HG02973 (cell line): Measurements from ENCODE around the gene DOLPP1.
A peak's percentile ranks its signal among the peaks of the same experiment; 100 is the strongest.

Experiments used
- ATAC-seq: cut with Tn5 transposase; IDR thresholded peaks from one replicate; pipeline ENCODE4 v1.9.1; 2021; ENCODE audit warnings: moderate library complexity; ENCODE audit not compliant: unreplicated experiment

DOLPP1 gene

DNA sequence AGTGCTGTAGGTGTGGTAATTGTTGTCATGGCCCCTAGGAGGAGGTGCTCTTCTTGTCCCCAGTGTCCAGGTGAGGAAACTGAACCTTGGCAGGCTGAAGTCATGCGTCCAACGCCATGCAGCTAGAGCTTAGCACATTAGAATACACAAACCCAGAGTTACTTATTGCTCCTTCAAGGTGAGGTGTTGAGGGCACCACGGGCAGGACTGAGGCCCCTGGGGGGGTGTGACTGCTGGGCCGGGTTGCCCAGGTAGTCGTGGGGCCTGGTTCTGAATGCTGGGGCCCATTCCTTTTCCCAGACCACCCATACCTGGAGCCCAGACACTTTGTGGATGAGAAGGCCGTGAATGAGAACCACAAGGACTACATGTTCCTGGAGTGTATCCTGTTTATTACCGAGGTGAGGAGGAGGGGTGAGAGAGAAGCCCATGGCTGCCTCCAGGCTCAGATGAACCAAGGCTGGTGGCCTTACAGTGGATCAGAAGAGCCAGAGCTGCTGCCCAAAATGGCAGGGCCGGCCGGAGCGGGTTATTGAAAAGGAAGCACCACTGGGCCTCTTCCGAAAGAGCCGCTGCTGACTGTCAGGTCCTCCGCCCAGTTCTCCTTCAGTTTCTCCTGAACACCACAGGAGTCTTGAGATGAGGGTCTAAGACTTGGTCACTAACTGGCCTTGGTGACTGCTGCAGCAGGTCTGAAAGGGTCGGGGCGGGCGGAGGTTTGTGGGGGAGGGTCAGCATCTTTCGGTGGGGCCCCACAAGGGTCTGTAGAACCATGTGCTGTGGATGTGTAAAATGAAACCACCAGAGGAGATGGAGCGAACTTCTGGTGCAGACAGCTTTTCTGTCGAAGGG is 56.6 kb downstream of the DOLPP1 start:
- no peak for ATAC-seq

DNA sequence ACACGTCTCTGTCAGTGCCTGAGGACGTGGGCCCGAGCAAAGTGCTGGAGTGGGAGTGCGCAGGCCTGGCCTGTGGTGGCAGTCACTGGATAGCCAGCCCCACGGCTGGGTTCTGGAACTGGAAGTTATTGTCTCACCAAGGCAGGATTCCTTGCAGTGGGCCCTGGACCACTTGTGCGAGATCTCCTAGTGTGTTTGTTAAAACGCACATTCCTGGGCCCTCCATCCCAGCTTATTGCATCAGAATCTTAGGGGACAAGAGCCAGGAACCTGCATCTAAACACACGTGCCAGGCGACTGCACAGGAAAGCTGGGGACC is 57.2 kb downstream of the DOLPP1 start:
- ATAC-seq, result no peak

DNA sequence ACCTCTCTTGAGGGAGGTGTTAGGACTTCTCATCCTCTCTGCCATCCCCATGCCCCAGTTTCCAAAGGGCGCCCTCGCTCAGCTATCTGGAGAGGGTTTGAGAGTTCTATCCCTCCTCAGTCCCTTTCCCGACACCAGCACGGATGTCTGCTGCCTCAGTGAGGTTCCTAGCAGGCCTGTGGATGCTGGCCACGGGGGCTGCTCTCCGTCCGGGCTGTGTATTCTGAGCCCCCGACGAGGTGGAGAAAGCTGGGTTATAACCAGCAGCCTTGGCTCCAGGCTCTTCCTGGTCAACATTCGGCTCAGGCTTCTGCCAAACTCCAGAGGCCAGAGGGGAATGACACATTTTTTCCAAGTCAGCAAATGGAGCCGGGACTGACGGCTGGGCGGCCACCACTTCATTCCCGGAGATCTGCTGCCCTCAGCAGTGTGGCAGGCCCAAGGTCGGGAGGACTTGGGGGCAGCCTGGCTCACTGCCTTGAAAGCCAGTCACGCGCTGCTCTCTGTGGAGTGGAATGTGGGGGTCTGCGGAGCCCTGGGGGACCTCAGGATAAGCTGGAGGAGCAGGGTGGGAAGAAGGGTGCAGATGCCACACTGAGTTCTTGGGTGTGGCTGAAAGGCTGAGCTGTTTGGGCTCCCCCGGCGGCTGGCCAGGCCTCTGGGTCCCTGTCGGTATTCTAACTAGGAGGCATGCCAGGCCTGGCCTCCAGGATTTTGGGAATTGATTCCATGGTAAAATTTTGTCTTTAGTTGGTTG is 57.7 kb downstream of the DOLPP1 start:
- ATAC-seq, result no peak

DNA sequence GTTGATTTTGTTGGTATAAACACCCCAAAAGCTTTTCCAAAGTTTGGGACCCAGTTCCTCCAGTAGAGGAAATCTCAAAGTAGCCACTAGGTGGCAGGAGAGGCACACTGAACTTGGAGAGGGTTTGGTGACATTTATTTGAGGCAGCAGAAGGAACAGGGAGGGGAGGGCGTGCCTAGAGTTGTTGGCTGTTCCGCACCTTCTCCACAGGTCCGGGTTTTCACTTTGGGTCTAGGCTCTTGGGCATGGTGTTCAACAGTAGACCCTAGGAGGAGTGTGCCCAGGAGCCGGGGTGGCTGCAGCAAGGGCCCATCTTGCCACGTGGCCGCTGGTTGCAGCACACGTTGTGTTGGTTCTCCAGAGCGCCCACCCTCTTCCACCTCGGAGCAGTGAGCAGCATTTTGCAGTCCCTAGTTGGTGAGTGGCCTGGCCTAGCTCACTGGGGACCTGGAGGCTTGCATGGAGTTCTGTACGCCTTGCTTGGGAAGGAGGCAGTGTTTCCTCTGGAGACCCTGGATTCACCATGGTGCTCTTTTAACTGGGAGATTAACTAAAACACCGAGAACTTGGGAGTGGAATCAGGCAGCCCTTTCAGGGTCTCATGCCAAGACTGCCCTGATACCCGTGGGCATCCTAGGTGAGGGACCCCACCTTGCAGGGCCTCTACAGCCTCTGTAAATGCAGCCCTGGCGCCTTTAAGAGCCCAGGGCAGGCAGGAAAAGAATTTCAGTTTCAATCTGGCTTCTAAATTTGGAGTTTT is 58.5 kb downstream of the DOLPP1 start:
- ATAC-seq, result peak; percentile 28

DNA sequence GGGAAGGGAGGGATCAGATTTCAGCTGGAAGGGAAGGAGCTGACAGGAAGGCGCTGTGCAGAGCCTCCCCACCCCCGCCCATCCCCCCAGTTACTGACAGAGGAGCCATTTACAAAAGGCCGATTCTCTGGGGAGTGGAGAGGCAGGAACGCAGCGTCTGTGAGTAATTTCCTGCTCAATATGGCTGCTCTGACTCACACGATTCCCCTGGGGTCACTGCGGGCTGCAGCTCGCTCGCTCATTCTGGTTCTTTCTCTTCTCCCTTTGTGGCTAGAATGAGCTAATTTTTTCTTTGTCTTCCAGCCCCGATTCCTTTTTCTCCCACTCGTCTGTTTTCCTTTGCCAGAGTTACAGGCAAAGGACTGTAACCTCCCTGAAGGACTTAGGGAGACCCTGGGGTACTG is 59.1 kb downstream of the DOLPP1 start:
- ATAC-seq, result peak; percentile 59
